GM12873 (cell line): ENCODE measurements around the gene HK1.

Experiments
- CTCF ChIP-seq: IDR thresholded peaks from 2 replicates; pipeline ENCODE4 v1.5.1; 2012; ENCODE audit warnings: low read depth, mild to moderate bottlenecking, moderate library complexity, low read length, control low read depth; ENCODE audit not compliant: insufficient read depth; ENCODE audit errors: missing control alignments

The HK1 gene

GRCh38 chr10:69438536-69439349 is 160.4 kb downstream of the HK1 start:
- no peak for TF ChIP-seq CTCF

DNA sequence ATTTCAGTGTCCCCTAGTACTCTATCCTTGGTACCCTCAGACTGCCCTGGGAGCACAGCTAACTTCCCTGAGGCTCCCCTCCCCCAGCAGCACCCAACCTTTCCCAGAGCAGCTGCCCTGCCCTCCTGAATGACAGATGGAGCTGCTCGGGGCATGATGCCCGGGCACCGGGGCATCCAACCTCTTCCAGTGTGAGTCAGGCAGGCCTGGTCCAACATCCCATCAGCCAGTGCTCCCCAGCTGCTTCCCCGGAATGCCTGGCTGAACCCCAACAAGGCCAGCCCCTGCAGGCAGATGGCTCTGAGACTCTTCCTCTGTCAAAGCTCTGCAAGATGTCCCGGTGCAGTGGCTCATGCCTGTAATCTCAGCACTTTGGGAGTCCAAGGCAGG is 161.0 kb downstream of the HK1 start:
- no peak for TF ChIP-seq CTCF

GRCh38 chr10:69439813-69440506 is 161.7 kb downstream of the HK1 start:
- no peak for TF ChIP-seq CTCF

- no peak for TF ChIP-seq CTCF
These were observed 165.1 kb downstream of the HK1 start for GRCh38 chr10:69443354-69443753.

DNA sequence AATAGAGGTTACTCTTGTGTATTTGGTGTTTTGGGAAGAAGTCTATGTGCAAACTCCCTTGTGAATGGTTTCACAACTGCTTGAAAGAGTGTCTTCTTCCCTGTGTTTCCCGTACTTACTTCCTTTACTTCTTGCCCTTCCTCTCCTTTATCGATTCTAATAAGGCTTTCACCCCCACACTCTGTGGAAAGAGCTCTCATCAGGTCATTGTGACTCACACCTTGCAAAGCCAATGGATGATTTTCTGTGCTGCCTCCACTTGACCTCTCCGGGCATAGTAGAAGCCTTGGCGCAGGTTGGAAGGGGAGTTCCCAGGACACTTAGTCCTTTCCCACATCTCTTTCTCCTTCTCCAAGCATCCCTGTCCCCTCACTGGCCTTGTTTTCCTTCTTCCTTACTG is 166.7 kb downstream of the HK1 start:
- no peak for TF ChIP-seq CTCF

DNA sequence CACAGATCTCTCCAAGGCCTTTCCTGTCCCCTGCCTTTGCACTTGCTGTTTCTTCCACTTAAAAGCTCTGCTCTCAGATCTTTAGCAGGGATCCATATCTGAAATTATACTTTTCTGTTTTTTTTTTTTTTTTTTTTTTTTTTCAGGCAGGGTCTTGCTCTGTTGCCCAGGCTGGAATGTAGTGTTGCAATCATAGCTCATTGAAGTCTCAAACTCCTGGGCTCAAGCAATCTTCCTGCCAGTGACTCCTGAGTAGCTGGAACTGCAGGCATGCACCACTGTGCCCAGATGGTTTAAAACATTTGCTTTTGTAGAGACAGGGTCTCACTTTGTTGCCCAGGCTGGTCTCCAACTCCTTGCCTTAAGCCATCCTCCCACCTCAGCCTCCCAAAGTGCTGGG is 167.9 kb downstream of the HK1 start:
- no peak for TF ChIP-seq CTCF

DNA sequence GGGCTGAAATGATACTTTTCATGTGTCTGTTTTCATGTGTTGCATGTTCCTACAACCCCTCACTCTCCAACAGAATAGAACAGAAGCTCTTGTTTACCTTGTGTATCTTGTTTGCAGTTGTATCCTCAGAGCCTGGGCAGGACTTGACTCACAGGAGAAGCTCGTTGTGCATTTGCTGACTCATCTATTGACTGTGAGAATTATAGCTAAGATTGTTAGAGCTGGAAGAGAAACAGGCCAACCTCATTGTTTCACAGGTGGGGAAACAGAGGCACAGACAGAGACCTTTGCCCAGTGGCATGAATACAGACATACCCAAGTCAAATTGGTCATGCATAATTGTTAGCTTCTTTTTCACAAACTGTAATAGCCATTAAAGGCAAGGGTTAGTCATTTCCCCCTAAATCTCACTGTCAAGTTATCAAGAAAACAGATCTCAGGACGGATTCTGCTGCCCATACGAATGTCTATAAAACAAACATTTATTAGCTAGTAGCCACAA is 168.4 kb downstream of the HK1 start:
- no peak for TF ChIP-seq CTCF
